Esophagus squamous epithelium (tissue), 4 donors: ENCODE results near the gene CHAC2.

ENCODE experiments used
- POLR2A ChIP-seq, 4 donors: fragments of 450-650 bp; IDR thresholded peaks; one replicate each; pipeline ENCODE4 v1.6.1; 2017; ENCODE audit warnings: antibody characterized with exemption in 4 of 4, mild to moderate bottlenecking in 4 of 4, moderate library complexity in 3 of 4
- TF ChIP-seq, protein P1 (sequence below), 6 experiments: fragments of 450-650 bp in 4 of 6; fragments of 200-600 bp in 2 of 6; sonication (generic) in 2 of 6; IDR thresholded peaks; one replicate each; pipeline ENCODE4 v1.5.1; 2016 to 2019; ENCODE audit warnings: antibody characterized with exemption in 6 of 6, mild to moderate bottlenecking in 4 of 6, moderate library complexity in 4 of 6

DNA sequence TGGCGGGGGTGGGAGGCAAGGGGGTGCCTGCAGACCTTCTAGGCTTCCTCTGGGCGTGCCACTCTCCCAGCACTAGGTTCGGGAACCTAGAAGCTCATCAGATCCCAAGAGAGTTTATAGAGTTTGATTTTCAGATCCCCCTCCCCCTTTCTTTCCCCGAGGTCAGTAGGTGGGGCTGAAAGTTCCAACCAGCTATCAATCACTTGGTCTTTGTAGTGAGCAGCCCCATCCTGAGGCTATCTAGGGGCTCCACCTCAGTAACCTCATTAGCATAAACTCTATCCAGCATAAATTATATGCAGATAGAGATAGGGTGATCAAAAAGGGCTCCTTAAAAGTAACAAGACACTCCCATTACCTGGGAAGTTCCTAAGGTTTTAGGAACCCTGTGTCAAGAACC is 52.0 kb downstream of the CHAC2 start:
- TF ChIP-seq POLR2A (IDR thresholded peaks at IDR 0.05) = no peak
- TF ChIP-seq, protein P1, sequence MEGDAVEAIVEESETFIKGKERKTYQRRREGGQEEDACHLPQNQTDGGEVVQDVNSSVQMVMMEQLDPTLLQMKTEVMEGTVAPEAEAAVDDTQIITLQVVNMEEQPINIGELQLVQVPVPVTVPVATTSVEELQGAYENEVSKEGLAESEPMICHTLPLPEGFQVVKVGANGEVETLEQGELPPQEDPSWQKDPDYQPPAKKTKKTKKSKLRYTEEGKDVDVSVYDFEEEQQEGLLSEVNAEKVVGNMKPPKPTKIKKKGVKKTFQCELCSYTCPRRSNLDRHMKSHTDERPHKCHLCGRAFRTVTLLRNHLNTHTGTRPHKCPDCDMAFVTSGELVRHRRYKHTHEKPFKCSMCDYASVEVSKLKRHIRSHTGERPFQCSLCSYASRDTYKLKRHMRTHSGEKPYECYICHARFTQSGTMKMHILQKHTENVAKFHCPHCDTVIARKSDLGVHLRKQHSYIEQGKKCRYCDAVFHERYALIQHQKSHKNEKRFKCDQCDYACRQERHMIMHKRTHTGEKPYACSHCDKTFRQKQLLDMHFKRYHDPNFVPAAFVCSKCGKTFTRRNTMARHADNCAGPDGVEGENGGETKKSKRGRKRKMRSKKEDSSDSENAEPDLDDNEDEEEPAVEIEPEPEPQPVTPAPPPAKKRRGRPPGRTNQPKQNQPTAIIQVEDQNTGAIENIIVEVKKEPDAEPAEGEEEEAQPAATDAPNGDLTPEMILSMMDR (IDR thresholded peaks at IDR 0.05) = no peak
